Activated naive CD4-positive, alpha-beta T cell treated with anti-CD3 and anti-CD28 coated beads, Interleukin-2, amount 10 ng/mL, durations not matched to agents 7 days and 5 days (primary cell): ENCODE results near the gene SS18L1.

Experiments
- CTCF ChIA-PET: fragments of 350-600 bp; sonication (Branson Sonifier 250); formaldehyde crosslinking; loops from one replicate; lab custom pipeline; 2021; ENCODE audit warnings: antibody characterized with exemption; lab: Charles Lee
- DNase-seq: peaks from one replicate; pipeline ENCODE4 v3.0.0-alpha.2; 2020
- H3K27ac Mint-ChIP-seq: one replicate; pipeline ENCODE4 v1.8.0; 2021; ENCODE audit warnings: mild to moderate bottlenecking, moderate library complexity, mixed read lengths
- H3K27me3 Mint-ChIP-seq: one replicate; pipeline ENCODE4 v1.8.0; 2021; ENCODE audit warnings: mild to moderate bottlenecking, mixed read lengths
- H3K36me3 Mint-ChIP-seq: one replicate; pipeline ENCODE4 v1.8.0; 2021; ENCODE audit warnings: mixed read lengths
- H3K4me1 Mint-ChIP-seq: one replicate; pipeline ENCODE4 v1.8.0; 2021; ENCODE audit warnings: mixed read lengths
- H3K4me3 Mint-ChIP-seq: one replicate; pipeline ENCODE4 v1.8.0; 2021; ENCODE audit warnings: mild to moderate bottlenecking, moderate library complexity, mixed read lengths
- H3K9me3 Mint-ChIP-seq: one replicate; pipeline ENCODE4 v1.8.0; 2021; ENCODE audit warnings: mixed read lengths

Gene SS18L1

GRCh38 chr20:62160253-62160652 is 16.7 kb downstream of the SS18L1 start:
- H3K27me3 Mint-ChIP-seq: no peaks in the 10 kb centered on the region
- H3K4me1 Mint-ChIP-seq: peaks cover 8% of the 10 kb centered on the region
- no peak overlapping the region for H3K4me3 Mint-ChIP-seq
- H3K27ac Mint-ChIP-seq: no peak overlapping the region
- CTCF ChIA-PET: no interaction called here
- H3K9me3 Mint-ChIP-seq: no peaks in the 10 kb centered on the region
- peaks cover 21% of the 10 kb centered on the region for H3K36me3 Mint-ChIP-seq
- no peak for DNase-seq

GRCh38 chr20:62160876-62161275 is 17.3 kb downstream of the SS18L1 start:
- Mint-ChIP-seq H3K27me3 (no peaks in the 10 kb centered on the region), H3K27ac (no peak overlapping the region), H3K9me3 (no peaks in the 10 kb centered on the region), H3K4me3 (no peak overlapping the region), H3K36me3 (peaks cover 19% of the 10 kb centered on the region), H3K4me1 (peaks cover 7% of the 10 kb centered on the region)
- CTCF ChIA-PET: no interaction called here
- no peak for DNase-seq

GRCh38 chr20:62161347-62161746 is 17.8 kb downstream of the SS18L1 start:
- Mint-ChIP-seq H3K9me3 (no peaks in the 10 kb centered on the region), H3K27ac (no peak overlapping the region), H3K4me3 (no peak overlapping the region), H3K4me1 (peaks cover 6% of the 10 kb centered on the region), H3K27me3 (no peaks in the 10 kb centered on the region), H3K36me3 (peaks cover 23% of the 10 kb centered on the region)
- no peak for DNase-seq
- CTCF ChIA-PET: no interaction called here

GRCh38 chr20:62162765-62163484 is 19.4 kb downstream of the SS18L1 start:
- no peak overlapping the region for H3K4me3 Mint-ChIP-seq
- H3K9me3 Mint-ChIP-seq: no peaks in the 10 kb centered on the region
- no peaks in the 10 kb centered on the region for H3K27me3 Mint-ChIP-seq
- H3K27ac Mint-ChIP-seq: no peak overlapping the region
- CTCF ChIA-PET: no interaction called here
- no peak for DNase-seq
- peaks cover 3% of the 10 kb centered on the region for H3K4me1 Mint-ChIP-seq
- peaks cover 24% of the 10 kb centered on the region for H3K36me3 Mint-ChIP-seq

- Mint-ChIP-seq H3K27me3 (no peaks in the 10 kb centered on the region), H3K9me3 (no peaks in the 10 kb centered on the region), H3K27ac (no peak overlapping the region), H3K4me3 (no peak overlapping the region), H3K4me1 (peaks cover 3% of the 10 kb centered on the region), H3K36me3 (peaks cover 27% of the 10 kb centered on the region)
- DNase-seq: no peak
- CTCF ChIA-PET: no interaction called here
Observed at GRCh38 chr20:62163485-62163865, 19.9 kb downstream of the SS18L1 start.

GRCh38 chr20:62163986-62164762 is 20.6 kb downstream of the SS18L1 start:
- Mint-ChIP-seq H3K4me3 (no peak overlapping the region), H3K27me3 (no peaks in the 10 kb centered on the region), H3K9me3 (no peaks in the 10 kb centered on the region), H3K27ac (no peak overlapping the region), H3K4me1 (peaks cover 3% of the 10 kb centered on the region), H3K36me3 (peaks cover 28% of the 10 kb centered on the region)
- no peak for DNase-seq
- CTCF ChIA-PET: no interaction called here

- Mint-ChIP-seq H3K27me3 (no peaks in the 10 kb centered on the region), H3K4me1 (no peaks in the 10 kb centered on the region), H3K9me3 (no peaks in the 10 kb centered on the region), H3K4me3 (no peak overlapping the region), H3K36me3 (peaks cover 24% of the 10 kb centered on the region), H3K27ac (peak overlapping the region; percentile 22)
- DNase-seq: no peak
- CTCF ChIA-PET: no interaction called here
Observed at GRCh38 chr20:62164879-62165761, 21.6 kb downstream of the SS18L1 start.

GRCh38 chr20:62165762-62166399 is 22.3 kb downstream of the SS18L1 start:
- Mint-ChIP-seq H3K27ac (peak overlapping the region; percentile 22), H3K9me3 (no peaks in the 10 kb centered on the region), H3K4me1 (no peaks in the 10 kb centered on the region)

GRCh38 chr20:62167474-62167873 is 23.9 kb downstream of the SS18L1 start:
- no peaks in the 10 kb centered on the region for H3K9me3 Mint-ChIP-seq
- DNase-seq: no peak
- H3K27me3 Mint-ChIP-seq: no peaks in the 10 kb centered on the region
- no peak overlapping the region for H3K27ac Mint-ChIP-seq
- no peak overlapping the region for H3K4me3 Mint-ChIP-seq
- CTCF ChIA-PET: no interaction called here
- H3K36me3 Mint-ChIP-seq: peaks cover 14% of the 10 kb centered on the region
- H3K4me1 Mint-ChIP-seq: no peaks in the 10 kb centered on the region

More at GRCh38 chr20:62165762-62166399, 22.3 kb downstream of the SS18L1 start:
- DNase-seq: no peak
- no peaks in the 10 kb centered on the region for H3K27me3 Mint-ChIP-seq
- CTCF ChIA-PET: interaction anchor here (1.3 kb wide), 1 partner anchor 9 kb away, joined by 4 read pairs; no protein-coding TSS in a partner anchor
- H3K4me3 Mint-ChIP-seq: no peak overlapping the region
- H3K36me3 Mint-ChIP-seq: peaks cover 18% of the 10 kb centered on the region

- Mint-ChIP-seq H3K27ac (peak overlapping the region; percentile 40), H3K4me3 (no peak overlapping the region), H3K4me1 (no peaks in the 10 kb centered on the region), H3K27me3 (no peaks in the 10 kb centered on the region), H3K36me3 (peaks cover 14% of the 10 kb centered on the region), H3K9me3 (no peaks in the 10 kb centered on the region)
- CTCF ChIA-PET: no interaction called here
- no peak for DNase-seq
Observed at GRCh38 chr20:62168061-62168460, 24.5 kb downstream of the SS18L1 start.

GRCh38 chr20:62168890-62169435 is 25.4 kb downstream of the SS18L1 start:
- Mint-ChIP-seq H3K27me3 (no peaks in the 10 kb centered on the region), H3K4me1 (no peaks in the 10 kb centered on the region), H3K27ac (no peak overlapping the region), H3K36me3 (peaks cover 15% of the 10 kb centered on the region), H3K9me3 (no peaks in the 10 kb centered on the region), H3K4me3 (no peak overlapping the region)
- no peak for DNase-seq
- CTCF ChIA-PET: no interaction called here

- DNase-seq: no peak
- Mint-ChIP-seq H3K27ac (no peak overlapping the region), H3K4me1 (no peaks in the 10 kb centered on the region), H3K36me3 (peaks cover 16% of the 10 kb centered on the region), H3K27me3 (no peaks in the 10 kb centered on the region), H3K9me3 (no peaks in the 10 kb centered on the region), H3K4me3 (no peak overlapping the region)
- CTCF ChIA-PET: no interaction called here
Observed at GRCh38 chr20:62170536-62170935, 27.0 kb downstream of the SS18L1 start.

- Mint-ChIP-seq H3K27me3 (no peaks in the 10 kb centered on the region), H3K27ac (no peak overlapping the region), H3K9me3 (no peaks in the 10 kb centered on the region), H3K36me3 (peaks cover 13% of the 10 kb centered on the region), H3K4me3 (no peak overlapping the region), H3K4me1 (no peaks in the 10 kb centered on the region)
- CTCF ChIA-PET: no interaction called here
- DNase-seq: no peak
Observed at GRCh38 chr20:62171245-62171644, 27.7 kb downstream of the SS18L1 start.
